Measurements from ENCODE around the gene UBAP1.
"Not testable (repeated sequence)": the region's sequence is repeated elsewhere in the genome, so short reads cannot be mapped to it uniquely, and the experiment has no call there.

UBAP1 gene

DNA sequence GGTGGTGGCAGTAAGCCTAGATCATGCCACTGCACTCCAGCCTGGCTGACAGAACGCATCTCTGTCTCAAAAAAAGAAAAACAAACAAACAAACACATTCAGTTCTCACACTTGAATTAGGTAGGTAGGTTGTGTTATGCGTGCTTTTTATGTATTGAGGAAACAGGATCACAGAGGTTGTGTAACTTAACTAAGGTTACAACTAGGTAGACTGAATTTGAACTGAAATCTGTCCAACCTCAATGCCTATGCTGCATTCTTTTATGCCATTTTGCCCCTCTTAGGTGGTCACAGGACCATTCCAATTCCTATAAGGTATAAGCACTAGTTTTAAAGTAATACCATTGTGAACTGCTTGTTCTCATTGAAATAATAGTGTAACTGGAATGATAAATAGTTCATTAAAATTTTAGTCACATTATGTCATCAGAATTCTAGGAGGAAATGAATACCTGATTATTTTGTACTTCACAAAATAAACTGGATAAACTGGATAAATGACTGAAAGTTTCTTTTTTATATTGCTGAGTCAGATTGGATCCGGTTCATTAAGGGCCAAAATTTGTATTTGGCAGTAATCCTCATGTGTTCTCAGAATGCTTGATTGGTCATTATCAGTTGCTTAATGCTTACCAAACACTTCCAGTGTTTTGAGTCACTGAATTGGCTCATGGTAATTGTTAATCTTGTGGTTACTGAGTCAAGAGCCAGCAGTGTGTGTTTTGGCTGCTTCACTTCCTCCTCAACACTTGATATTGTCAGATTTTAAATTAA, 7.1 kb downstream of the UBAP1 start:
- no peak for DNase-seq

- DNase-seq: no peak
These were observed 9.0 kb downstream of the UBAP1 start for GRCh38 chr9:34187891-34188240.

- DNase-seq: no peak
These were observed 12.4 kb downstream of the UBAP1 start for GRCh38 chr9:34190996-34191892.

GRCh38 chr9:34195143-34195542, 16.3 kb downstream of the UBAP1 start:
- no peak for DNase-seq

- DNase-seq: not testable (repeated sequence)
These were observed 18.4 kb downstream of the UBAP1 start for GRCh38 chr9:34197286-34197685.

DNA sequence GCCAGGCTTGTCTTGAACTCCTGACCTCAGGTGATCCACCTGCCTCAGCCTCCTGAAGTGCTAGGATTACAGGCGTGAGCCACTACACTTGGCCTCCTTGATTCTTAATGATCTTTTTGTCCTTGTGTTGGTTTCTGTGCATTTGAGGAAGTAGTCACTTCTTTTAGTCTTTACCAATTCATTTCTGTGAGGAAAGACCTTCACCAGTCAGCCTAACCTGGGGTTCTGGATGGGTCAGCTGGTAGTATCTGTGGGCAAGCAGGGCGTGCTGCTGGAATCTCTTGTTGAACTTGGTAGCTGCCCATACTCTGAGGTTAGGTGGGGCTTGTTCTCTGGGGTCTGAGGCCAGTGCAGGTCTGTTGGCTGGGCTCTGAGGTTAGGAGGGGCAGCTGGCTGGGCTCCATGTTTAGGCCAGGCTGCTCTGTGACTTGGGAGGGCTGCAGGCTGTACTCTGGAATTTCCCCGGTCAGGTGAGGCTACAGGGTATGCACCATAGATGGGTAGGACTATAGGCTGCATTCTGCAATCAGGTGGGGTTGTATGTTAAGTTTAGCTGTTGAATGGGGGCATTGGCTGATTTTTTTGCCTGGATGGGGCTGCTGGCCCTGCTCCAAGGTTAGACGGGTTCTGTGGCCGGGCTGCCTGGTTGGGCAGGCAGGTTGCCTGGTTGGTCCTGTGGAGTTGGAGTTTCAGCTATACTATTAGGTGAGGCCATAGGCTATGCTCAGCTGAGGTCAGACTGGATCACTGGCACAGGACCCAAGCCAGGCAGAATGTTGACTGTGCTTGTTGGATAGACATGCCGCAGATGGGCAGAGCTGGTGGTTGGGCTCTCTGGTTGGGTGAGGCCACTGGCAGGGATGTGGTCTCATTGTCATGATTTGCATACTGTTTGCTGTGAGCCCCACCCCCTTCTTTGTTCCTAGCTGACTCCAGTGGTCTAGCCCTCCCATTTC, 19.2 kb downstream of the UBAP1 start:
- no peak for DNase-seq

DNA sequence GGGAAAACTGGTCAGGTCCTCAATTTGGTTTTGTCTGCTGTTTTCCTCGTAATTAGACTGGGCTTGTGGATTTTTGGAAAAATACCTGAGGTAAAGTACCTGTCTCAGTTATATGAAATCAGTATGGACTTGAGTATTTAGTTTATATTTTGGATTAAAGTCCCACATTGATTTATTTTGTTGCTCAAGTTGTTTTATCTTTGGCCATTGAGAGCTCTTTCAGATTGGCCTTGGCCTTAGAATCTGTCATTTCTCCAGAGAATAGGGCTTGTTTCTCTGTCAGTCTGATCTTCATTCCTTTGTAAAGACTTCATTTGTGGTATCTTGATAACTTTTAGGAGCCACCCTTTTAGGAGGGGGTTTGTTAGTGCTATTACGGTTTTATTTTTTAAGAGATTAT, 21.2 kb downstream of the UBAP1 start:
- DNase-seq: no peak

DNA sequence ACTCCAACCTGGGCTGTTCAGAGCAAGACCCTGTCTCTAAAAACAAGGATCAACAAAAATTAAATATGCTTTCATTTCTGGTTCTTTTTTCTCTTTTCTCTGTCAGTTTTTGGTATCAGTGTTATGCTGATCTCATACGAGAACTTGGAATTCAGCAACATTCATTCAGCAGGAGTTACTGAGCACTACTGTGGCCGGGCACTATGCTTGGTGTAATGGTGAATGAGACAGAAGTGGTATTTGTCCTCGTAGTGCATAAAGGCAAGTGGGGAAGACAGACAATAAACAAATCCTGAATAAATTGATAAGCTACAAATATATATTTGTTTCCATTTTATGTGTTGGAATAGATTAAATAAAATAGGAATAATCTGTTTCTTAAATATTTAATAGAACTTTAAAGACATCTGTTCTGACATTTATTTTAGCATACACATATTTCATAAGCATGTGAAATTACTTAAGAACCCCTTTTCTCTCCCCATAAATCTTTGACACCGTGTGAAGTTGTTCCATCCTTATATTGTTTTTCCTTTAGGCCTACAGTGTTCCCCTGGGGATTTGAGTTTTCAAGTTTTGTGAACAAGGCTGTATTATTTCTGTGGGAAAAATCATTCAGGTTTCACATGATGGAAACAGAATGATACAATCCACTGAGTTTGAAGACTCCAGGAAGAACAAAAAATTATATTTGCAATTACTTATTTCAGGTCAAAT, 24.6 kb downstream of the UBAP1 start:
- DNase-seq: no peak

DNA sequence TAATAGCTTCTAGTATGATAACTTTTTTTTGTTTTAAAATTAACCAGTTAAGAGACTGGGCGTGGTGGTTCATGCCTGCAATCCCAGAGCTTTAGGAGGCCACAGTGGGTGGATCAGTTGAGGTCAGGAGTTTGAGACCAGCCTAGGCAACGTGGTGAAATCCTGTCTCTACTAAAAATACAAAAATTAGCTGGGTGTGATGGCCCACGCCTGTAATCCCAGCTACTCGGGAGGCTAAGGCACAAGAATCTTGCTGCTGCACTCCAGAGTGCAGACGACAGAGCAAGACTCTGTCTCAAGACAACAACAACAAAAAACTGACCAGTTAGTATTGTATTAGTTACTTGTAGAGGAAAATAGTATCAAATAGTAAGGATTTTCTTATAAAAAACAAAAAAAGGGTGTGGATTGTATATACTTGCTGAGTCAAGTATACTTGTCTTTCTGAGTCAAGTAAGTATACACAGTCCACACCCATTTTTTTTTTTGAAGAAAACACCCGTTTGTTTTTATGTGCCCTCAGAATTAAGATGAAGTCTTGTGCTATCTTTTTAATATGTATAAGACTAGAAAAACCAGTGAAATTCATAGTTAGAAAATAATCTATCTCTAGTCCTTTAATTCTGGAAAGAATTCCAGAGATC, 25.3 kb downstream of the UBAP1 start:
- no peak for DNase-seq

GRCh38 chr9:34205102-34205501, 26.3 kb downstream of the UBAP1 start:
- no peak for DNase-seq

GRCh38 chr9:34206561-34206960, 27.7 kb downstream of the UBAP1 start:
- DNase-seq: no peak

DNA sequence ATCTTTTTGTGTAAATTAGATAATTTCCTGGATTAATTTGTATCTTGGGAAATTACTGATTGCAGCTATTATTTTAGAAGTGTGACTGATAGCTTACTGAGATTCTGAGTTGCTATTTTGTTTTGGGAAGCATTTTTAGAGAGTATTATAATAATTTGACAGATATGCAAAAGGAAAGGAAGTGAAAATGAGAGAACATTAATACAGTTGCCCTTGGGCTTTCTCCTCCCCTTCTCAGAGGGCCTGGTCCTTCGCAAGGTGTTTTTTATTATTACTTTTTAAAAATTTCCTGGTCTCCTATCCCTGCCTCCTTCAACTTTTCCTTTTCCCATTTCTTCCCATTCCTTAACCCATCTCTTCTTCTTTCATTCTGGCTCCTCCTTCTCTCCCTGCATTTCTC, 32.6 kb downstream of the UBAP1 start:
- no peak for DNase-seq

DNA sequence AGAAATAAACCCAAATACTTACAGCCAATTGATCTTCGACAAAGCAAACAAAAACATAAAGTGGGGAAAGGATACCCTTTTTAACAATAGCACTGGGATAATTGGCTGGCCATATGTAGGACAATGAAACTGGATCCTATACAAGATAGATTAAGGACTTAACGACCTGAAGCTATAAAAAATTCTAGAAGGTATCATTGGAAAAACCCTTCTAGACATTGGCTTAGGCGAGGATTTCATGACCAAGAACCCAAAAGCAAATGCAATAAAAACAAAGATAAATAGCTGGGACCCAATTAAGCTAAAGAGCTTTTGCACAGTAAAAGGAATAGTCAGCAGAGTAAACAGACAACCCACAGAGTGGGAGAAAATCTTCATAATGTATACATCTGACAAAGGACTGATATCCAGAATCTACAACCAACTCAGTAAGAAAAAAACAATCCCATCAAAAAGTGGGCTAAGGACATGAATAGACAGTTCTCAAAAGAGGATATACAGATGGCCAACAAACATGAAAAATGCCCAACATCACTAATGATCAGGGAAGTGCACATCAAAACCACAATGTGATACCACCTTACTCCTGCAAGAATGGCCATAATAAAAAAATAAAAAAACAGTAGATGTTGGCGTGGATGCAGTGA, 35.6 kb downstream of the UBAP1 start:
- not testable (repeated sequence) for DNase-seq

- no peak for DNase-seq
These were observed 37.5 kb downstream of the UBAP1 start for GRCh38 chr9:34216325-34216724.

- not testable (repeated sequence) for DNase-seq
These were observed 38.2 kb downstream of the UBAP1 start for GRCh38 chr9:34217015-34217414.

GRCh38 chr9:34218446-34218845, 39.6 kb downstream of the UBAP1 start:
- no peak for DNase-seq

GRCh38 chr9:34219421-34219820, 40.6 kb downstream of the UBAP1 start:
- DNase-seq: no peak

- DNase-seq: no peak
These were observed 41.4 kb downstream of the UBAP1 start for GRCh38 chr9:34220218-34220617.

GRCh38 chr9:34224349-34224748, 45.5 kb downstream of the UBAP1 start:
- DNase-seq: no peak

GRCh38 chr9:34226144-34226760, 47.4 kb downstream of the UBAP1 start:
- DNase-seq: not testable (repeated sequence)

DNA sequence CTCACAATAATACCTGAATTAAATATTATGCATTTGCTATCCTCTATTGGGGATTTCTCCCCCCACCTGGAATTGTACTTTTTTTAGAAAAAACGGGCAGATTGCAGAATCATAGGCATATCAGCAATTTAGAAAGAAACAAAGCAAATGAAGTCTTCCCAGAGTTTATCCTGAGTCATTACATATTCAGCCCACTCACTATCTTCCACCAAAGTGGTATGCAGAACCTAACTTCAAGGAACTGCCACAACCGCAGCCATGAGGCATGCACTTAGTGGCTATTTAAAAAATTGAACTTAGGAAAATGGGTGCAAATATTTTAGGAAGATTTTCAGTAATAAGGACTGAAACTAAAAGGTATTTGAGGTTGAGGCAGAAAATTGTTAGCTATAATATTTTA, 48.6 kb downstream of the UBAP1 start:
- no peak for DNase-seq

Measured in NCI-H2171 (cell line).